Measurements from ENCODE around the gene KIF19. TPM values are rescaled to one million over a fixed set of nuclear protein-coding genes. Genes with fewer than 3 reads are reported as not detected.
A peak's percentile ranks its signal among the peaks of the same experiment; 100 is the strongest.

The KIF19 gene
- total RNA-seq, 3 donors from 2014 or later = 0.73 to 7.4 (median 2.4) TPM

DNA sequence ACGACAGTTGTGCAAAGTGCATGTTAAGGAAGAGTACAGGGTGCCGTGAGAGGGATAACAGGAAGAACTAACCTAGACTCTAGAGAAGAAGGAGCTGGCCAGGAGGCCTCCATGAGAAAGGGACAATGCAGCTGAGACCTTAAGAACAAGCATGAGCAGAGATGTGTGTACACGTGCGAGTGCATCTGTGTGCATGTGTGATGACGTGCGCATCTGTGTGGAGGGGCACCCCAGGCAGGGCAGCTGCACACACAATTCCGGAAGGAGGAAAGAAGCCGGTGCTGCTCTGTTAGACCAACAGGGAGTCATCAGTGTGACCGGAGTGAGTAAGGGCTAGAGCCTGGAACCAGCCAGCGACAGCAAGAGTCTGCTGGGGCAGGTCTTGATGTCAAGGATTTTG lies 7.6 kb upstream of the KIF19 start:
- intact Hi-C loops (cut with DNase I, micrococcal nuclease) = no loop called here

DNA sequence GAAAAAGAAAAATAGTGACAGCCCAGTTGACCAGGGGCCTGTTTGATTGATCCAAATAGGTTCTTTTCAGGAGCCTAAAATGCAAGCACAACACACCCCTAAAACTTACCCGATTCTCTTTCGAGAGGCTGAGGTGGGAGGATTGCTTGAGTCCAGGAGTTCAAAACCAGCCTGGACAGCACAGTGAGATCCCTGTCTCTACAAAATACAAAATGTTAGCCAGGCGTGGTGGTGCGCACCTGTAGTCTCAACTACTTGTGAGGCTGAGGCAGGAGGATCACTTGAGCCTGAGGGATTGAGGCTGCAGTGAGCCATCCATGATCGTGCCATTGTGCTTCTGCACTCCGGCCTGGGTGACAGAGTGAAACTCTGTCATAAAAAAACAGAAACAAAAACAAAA lies 1.5 kb upstream of the KIF19 start:
- no peak overlapping the region for H3K4me3 ChIP-seq
- peaks cover 11% of the 10 kb centered on the region for H3K4me1 ChIP-seq (ENCODE audit: low read depth)
- ATAC-seq (no peak), DNase-seq (no peak)
- intact Hi-C loops (cut with DNase I, micrococcal nuclease) = no loop called here
- no peaks in the 10 kb centered on the region for H3K9me3 ChIP-seq
- H3K36me3 ChIP-seq (ENCODE audit: low read depth) = no peaks in the 10 kb centered on the region
- TF ChIP-seq, protein P1, sequence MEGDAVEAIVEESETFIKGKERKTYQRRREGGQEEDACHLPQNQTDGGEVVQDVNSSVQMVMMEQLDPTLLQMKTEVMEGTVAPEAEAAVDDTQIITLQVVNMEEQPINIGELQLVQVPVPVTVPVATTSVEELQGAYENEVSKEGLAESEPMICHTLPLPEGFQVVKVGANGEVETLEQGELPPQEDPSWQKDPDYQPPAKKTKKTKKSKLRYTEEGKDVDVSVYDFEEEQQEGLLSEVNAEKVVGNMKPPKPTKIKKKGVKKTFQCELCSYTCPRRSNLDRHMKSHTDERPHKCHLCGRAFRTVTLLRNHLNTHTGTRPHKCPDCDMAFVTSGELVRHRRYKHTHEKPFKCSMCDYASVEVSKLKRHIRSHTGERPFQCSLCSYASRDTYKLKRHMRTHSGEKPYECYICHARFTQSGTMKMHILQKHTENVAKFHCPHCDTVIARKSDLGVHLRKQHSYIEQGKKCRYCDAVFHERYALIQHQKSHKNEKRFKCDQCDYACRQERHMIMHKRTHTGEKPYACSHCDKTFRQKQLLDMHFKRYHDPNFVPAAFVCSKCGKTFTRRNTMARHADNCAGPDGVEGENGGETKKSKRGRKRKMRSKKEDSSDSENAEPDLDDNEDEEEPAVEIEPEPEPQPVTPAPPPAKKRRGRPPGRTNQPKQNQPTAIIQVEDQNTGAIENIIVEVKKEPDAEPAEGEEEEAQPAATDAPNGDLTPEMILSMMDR (IDR thresholded peaks at IDR 0.05) = no peak

More for the DNA sequence above, 7.6 kb upstream of the KIF19 start:
- DNase-seq = no peak
- no peak for ATAC-seq
- H3K4me3 ChIP-seq = no peak overlapping the region
- H3K36me3 ChIP-seq (ENCODE audit: low read depth) = no peaks in the 10 kb centered on the region
- TF ChIP-seq, protein P1 (IDR thresholded peaks at IDR 0.05) = no peak
- H3K4me1 ChIP-seq (ENCODE audit: low read depth) = no peaks in the 10 kb centered on the region
- no peaks in the 10 kb centered on the region for H3K9me3 ChIP-seq

DNA sequence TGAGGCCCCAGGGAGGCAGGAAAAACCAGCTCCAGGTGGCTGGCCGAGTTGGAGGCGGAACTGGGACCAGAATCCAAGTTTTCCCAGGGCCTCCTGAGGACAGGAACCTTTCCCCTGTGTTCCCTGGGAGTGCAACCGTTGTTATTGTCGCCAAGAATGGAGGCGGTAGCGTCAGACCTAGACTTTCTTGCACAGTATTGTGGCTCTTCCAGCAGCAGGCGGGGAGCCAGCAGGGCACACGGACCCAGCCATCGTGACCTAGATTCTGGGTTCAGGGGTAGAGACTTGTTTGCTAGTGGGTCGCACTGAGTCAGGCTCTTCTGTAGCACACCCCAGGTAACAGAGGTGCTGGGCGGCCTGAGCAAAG lies 667 bp upstream of the KIF19 start:
- Histone ChIP-seq H3K4me3 (no peak overlapping the region), H3K36me3 (ENCODE audit: low read depth) (no peaks in the 10 kb centered on the region), H3K4me1 (ENCODE audit: low read depth) (peaks cover 11% of the 10 kb centered on the region), H3K9me3 (no peaks in the 10 kb centered on the region)
- no peak for DNase-seq
- intact Hi-C loops (cut with DNase I, micrococcal nuclease) = no loop called here
- peak; percentile 11 for ATAC-seq
- TF ChIP-seq, protein P1 (IDR thresholded peaks at IDR 0.05) = no peak

DNA sequence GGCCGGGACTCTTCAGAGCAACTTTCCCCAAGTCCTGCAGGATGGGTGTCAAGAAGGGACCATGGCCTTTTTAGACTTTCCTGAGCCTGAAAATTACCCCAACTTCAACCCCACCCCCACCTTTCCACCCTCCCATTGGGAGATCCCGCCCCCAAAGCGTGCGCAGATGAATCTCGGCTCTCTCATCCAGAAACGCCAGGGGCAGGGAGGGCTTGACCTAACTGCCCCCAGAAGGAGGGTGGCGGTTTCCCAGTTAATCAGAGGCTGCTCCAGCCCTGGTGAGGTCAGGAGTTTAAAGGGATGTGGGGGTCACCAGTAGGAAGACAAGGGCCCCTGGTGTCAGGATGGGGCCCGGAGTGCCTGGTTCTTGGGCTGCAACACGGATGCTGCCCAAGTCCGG lies 480 bp downstream of the KIF19 start:
- TF ChIP-seq, protein P1 (IDR thresholded peaks at IDR 0.05) = no peak
- ATAC-seq (no peak), DNase-seq (no peak)
- Histone ChIP-seq H3K36me3 (ENCODE audit: low read depth) (no peaks in the 10 kb centered on the region), H3K9me3 (no peaks in the 10 kb centered on the region), H3K4me3 (no peak overlapping the region), H3K4me1 (ENCODE audit: low read depth) (peaks cover 11% of the 10 kb centered on the region)
- intact Hi-C loops (cut with DNase I, micrococcal nuclease) = no loop called here

DNA sequence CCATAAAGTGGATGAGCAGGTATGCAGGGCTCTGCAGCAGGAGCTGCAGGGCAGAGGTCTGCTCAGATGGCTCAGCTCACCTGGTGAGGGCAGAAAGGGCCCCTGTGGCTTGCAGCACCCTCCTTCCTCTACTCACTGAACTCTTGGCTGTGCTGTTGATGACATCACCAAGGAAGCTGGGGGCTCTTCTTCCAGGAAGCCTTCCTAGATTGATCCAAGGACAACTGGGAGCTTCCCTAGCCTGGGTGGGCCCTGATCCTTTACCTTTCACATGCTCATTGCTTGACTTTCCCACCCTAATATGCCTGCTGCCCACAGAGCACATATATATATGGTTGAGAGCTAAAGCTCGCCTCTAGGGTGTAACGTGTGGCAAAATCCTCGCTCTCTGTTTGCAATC lies 2.5 kb downstream of the KIF19 start:
- TF ChIP-seq, protein P1 (IDR thresholded peaks at IDR 0.05) = no peak
- no peaks in the 10 kb centered on the region for H3K9me3 ChIP-seq
- ATAC-seq = no peak
- no peak for DNase-seq
- no peaks in the 10 kb centered on the region for H3K36me3 ChIP-seq (ENCODE audit: low read depth)
- peaks cover 11% of the 10 kb centered on the region for H3K4me1 ChIP-seq (ENCODE audit: low read depth)
- intact Hi-C loops (cut with DNase I, micrococcal nuclease) = no loop called here
- no peak overlapping the region for H3K4me3 ChIP-seq

DNA sequence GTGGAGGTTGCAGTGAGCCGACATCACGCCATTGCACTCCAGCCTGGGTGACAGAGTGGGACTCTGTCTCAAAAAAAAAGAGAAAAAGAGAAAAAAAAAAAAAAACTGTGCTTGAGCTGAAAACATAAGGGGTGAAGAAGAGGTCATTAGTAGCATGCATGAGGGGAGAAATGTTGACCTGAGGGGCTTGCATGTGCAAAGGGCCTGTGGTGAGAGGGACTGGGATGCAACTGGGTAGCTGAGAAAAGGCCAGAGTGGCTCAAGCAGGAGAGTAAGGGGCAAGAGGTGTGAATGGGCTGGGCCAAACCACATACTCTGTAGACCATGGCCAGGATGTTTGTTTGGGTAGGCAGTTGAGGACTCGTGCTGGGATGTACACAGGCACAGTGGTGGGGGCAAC lies 3.4 kb downstream of the KIF19 start:
- Histone ChIP-seq H3K9me3 (no peaks in the 10 kb centered on the region), H3K36me3 (ENCODE audit: low read depth) (no peaks in the 10 kb centered on the region), H3K4me3 (no peak overlapping the region), H3K4me1 (ENCODE audit: low read depth) (peaks cover 11% of the 10 kb centered on the region)
- ATAC-seq (no peak), DNase-seq (no peak)
- TF ChIP-seq, protein P1 (IDR thresholded peaks at IDR 0.05) = no peak
- intact Hi-C loops (cut with DNase I, micrococcal nuclease) = no loop called here

Measured in mucosa of descending colon (tissue), 3 donors.